Mononuclear cell (primary cell): ENCODE measurements around the gene GYPC. TPM values are rescaled to one million over a fixed set of nuclear protein-coding genes. Genes with fewer than 3 reads are reported as not detected.

Source experiments
- total RNA-seq: library from RNA; depleted of rRNA; stranded (reverse); fragments of >200 nt; gene quantifications from one replicate; pipeline ENCODE4 v1.2.3, GENCODE V29; 2012

GYPC gene
- total RNA-seq, 1 donor = 132 TPM

Other genes starting within 250 kb of the GYPC start
- gene TEX51, start 242.7 kb downstream of the GYPC start, total RNA-seq = not detected